ENCODE results near the gene KRT35. TPM values are rescaled to one million over a fixed set of nuclear protein-coding genes. Genes with fewer than 3 reads are reported as not detected.

The KRT35 gene
- total RNA-seq = not detected

- ChIA-PET POLR2A (no interaction called here), CTCF (no interaction called here)
Measured at GRCh38 chr17:41481036-41481435, at the start of gene KRT35. Gene KRT35 (minus strand): TSS chr17:41481151. CDS start chr17:41481097, 54 bp downstream.

DNA sequence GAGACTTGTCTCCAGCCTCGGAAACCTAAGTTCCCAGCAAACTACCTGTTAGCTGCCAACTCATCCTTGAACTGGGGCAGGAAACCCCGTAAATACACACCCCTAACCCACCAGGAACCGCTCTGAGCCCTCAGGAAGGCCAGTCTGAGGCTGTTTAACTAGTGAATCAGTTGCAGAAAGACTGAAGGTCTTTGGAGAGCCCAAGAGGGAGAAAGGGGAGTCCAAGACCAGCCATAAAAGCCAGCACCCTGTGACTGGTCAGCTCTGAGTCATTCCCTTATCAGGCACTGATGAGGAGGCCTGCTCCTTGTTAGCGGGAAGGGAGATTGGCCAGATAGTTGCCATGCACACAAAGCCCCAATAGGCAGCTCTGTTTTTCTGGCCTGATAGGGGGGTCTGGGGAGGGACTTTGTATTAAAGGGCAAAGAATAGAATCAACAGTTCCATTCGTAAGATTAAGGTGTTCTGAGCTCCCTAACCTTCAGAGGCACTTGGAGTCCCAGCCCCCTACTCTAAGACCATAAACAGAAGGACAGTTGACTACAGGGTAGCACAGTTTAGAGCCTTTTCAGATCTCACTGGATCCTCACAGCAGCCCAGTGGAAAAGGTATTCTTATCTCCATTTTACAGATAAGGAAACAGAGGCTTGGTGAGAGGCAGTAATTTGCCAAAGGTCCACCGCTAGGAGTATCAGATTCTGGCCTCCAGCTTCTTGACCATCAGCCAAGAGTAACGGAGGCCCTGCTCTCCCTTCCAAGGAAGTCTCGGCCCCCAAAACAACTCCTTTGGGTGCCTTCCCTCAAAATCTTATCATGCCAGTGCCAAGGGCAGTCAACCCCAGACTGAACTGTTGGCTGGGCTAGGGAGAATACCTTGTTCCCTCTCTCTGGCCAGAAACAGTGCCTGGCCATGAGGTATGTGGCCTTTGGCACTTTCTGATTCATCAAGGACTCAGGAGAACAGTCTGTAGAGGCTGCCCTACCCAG, 49.4 kb upstream of the KRT35 start:
- ChIA-PET POLR2A (no interaction called here), CTCF (interaction anchor here (3.9 kb wide), 1 partner anchor 18 kb away, joined by 17 read pairs; no protein-coding TSS in a partner anchor)

DNA sequence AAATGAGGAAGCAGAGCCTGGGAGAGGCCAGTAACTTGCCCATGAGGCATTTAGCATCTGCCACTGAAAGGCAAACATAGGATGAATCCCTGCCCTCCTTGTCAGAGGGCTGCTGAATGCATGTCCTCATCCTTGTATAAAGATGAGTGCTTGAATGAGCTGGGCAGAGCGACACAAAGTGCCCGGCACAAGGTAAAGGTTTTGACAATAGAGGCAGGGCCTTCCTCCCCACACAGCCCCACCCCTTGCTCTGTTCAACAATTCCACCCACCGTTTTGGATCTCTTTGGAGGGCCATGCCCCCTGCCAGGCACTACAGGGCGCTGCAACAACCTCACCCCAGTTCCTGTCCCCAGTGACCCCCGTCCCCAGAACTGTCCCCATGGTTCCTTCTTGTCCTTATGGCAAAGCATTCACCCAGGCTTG, 48.6 kb upstream of the KRT35 start:
- ChIA-PET CTCF (interaction anchor here (3.9 kb wide), 1 partner anchor 19 kb away, joined by 17 read pairs; no protein-coding TSS in a partner anchor), POLR2A (no interaction called here)

- POLR2A ChIA-PET = no interaction called here
- CTCF ChIA-PET = no interaction called here
Measured at GRCh38 chr17:41528959-41529353, 48.0 kb upstream of the KRT35 start.

GRCh38 chr17:41527063-41528023, 46.4 kb upstream of the KRT35 start:
- ChIA-PET CTCF (interaction anchor here (0.7 kb wide), 1 partner anchor 52 kb away, joined by 3 read pairs; no protein-coding TSS in a partner anchor), POLR2A (no interaction called here)

DNA sequence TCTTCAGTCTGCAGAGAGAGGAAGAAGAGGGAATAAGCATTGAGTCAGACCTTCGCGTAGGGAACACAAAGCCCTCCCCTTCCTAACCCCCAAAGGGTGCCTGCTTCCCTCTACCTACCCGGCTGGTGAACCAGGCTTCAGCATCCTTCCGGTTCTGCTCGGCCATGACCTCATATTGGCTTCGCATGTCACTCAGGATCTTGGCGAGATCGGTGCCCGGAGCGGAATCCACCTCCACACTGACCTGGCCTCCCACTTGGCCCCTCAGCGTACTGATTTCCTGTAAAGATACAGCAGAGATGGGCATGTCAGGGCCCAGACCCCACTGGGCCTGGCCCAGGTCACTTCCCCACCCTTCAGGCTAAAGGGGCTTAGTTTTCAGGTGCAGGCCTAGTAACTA, 43.3 kb upstream of the KRT35 start:
- POLR2A ChIA-PET = no interaction called here
- CTCF ChIA-PET = interaction anchor here (1.3 kb wide), 1 partner anchor 25 kb away, joined by 3 read pairs; no protein-coding TSS in a partner anchor

DNA sequence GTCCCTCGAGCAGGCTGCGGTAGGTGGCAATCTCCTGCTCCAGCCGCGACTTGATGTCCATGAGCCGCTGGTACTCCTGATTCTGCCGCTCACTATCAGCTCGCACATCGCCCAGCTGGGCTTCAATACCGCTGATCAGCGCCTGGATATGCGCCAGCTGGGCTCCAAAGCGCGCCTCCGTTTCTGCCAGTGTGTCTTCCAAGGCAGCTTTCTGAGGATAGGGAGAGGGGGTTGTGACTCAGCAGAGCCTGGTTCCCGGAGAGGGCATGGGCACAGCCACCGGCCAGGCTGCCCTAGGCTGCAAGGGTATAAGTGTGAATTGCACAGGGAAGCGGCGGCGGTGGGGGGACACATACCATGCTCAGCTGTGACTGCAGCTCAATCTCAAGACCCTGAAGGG, 42.8 kb upstream of the KRT35 start:
- CTCF ChIA-PET = interaction anchor here (1.3 kb wide), 1 partner anchor 25 kb away, joined by 3 read pairs; no protein-coding TSS in a partner anchor
- POLR2A ChIA-PET = no interaction called here

DNA sequence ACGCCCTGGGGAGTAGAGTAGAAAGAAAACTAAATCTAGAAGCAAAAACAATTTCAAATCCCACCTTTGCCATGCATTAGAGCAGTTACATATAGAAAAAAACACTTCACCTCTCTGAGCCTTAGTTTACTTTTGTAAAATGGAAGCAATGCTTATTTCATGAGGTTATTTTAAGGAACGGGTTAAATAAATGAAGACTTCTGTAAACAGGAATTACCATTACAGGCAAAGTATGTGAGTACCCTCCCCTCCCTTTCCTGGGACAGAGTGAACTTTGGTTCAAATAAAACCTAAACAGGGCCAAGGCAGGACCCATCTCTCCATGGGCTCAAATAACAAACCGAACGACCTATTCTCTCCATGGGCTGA, 42.3 kb upstream of the KRT35 start:
- CTCF ChIA-PET = no interaction called here
- POLR2A ChIA-PET = no interaction called here

DNA sequence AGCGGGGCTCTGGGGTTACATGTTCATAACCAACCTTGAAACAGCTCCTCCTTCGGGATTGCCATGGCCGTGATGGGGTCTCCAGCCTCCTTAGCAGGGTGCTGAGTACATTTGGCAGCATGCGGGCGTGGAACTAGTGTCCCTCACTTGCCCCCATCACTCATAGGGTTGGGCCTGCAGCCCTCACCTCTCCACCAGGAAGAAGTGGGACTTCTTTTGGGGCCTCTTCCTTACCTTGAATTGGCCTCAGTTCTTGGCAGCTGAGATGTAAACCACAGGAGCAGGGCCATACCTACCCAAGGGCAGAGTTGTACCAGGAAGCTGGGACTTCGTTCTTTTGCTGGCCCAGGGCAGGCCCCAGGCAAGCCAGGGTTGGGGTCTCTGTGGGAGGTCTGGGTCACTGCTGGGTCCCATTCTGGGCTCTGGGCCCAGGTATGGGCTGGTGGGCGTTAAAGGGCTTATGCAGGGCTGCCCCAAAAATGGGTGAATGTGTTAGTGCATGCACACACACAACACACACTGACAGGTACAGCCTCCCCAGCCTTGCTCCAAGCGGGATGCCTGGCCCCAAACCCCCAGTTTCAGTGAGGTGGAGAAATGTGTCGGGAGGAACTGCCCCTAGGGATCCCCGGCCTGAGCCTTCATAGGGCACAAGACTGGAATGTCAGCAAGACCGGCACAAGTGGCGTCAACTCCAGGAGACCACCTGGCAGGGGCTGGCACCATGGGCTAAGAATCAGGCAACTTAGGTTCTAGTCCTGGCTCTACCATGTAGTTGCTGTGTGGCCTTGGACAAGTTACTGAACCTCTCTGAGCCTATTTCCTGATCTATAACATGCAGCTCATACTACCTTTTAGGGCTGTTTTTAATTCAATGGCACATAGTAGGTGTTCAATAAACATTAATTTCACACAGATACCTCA, 41.6 kb upstream of the KRT35 start:
- ChIA-PET CTCF (interaction anchor here (1.3 kb wide), 1 partner anchor 27 kb away, joined by 3 read pairs; no protein-coding TSS in a partner anchor), POLR2A (no interaction called here)

DNA sequence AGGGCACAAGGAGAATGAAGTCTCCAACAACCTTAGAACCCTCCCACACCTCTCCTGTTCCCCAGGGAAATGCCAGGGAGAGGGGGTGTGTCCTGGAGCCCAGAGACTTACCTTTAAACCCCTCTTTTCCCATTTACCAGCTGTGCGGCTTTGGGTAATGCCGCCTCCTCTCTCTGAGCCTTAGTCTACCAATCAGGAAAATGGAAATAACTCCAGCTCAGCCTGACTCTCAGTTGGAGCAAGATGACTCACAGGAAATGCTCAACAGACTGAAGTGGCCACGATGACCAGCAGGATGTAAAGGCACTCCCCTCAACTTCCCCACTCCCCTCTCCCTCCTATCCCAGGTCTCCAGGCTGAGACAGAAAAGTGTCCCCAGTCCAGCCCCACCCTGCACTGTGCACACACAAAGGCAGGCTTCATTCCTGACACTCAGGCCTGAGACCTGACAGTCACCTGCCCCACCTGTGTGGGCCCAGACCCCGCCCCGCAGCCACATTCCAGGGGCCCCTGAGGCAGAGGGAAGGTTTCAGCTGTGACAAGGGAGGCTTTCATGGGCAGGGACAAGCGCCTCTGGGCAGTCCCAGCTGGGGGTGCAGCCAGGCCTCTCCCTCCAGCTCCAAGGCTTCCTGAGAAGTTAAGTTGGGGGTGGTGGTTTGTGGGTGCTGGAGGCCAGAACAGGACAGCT, 40.8 kb upstream of the KRT35 start:
- CTCF ChIA-PET = interaction anchor here (0.8 to 1.3 kb wide), 2 partner anchors 13 to 27 kb away, joined by 3 read pairs; no protein-coding TSS in a partner anchor
- POLR2A ChIA-PET = no interaction called here

DNA sequence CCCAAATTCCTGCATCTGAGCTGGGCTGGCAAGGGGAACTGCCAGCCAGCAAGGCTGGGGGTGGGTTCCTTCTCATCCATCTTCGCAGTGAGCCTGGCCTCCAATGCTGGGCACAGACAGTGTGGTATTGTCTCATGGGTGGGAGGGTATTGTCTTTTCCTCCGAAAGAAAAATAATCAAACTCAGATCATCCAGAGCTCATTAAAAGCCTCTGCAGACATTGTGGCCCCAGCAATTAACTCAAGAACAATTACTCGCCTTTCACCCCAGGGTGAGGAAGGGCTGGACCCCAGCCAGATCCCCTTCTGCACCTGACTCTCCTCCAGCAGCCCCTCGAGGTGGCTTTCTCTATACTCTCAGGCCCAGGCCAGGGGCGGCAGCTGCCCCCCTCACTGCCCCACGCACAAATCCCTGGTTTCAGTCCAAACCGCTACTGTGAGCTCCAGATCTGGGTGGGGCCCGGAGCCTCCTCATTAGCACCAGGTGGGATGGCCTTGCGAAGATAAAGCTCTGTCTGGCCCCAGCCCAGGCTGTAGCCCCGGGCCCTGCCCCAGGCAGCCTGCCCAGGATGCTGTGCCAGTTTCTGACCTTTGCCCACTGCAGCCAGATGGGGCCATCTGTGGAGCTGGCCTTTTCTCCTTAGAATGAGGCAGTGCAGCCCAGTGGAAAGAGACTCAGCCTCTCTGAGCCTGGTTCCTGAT, 40.0 kb upstream of the KRT35 start:
- POLR2A ChIA-PET = no interaction called here
- CTCF ChIA-PET = interaction anchor here (0.8 kb wide), 1 partner anchor 13 kb away, joined by 3 read pairs; no protein-coding TSS in a partner anchor

- CTCF ChIA-PET = no interaction called here
- POLR2A ChIA-PET = no interaction called here
Measured at GRCh38 chr17:41519501-41520224, 38.7 kb upstream of the KRT35 start.

DNA sequence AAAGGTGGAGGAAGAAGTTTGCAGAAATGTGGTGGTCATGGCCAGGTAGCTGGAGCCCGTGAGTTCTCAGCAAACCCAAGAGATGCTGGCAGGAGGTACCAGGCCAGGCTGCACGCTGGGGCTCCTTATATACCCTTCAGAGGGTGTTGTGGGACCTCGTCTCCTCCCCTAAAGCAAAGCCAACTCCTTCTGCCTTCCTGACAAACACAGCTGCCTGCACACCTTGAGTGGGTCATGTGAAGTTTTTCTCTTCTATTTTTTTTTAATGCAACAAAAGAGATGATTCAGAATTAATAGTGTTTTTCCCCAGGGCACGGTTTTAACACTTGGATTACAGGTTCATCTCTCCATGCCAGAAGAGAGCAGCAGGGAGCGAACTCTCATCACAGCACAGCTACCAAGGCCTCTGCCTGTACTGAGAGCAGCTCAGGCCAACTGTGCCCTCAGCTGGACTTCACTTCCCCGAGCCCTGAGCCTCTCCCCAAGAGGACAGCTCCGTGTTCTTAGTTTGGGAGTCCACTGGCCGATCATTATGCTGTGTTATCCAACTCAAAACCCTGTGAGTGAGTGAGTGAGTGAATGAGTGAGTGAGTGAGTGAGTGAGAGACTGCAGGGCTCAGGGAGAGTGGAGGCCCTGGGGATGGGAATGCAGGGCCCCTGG, 38.0 kb upstream of the KRT35 start, which contains the start of gene KRT15:
TSS of gene KRT15 (minus strand) at position 102 of the 661 bp plus-strand sequence. CDS start at position 39, 63 bp downstream.
- ChIA-PET CTCF (interaction anchor here (0.7 kb wide), 1 partner anchor 32 kb away, joined by 3 read pairs; no protein-coding TSS in a partner anchor), POLR2A (no interaction called here)

DNA sequence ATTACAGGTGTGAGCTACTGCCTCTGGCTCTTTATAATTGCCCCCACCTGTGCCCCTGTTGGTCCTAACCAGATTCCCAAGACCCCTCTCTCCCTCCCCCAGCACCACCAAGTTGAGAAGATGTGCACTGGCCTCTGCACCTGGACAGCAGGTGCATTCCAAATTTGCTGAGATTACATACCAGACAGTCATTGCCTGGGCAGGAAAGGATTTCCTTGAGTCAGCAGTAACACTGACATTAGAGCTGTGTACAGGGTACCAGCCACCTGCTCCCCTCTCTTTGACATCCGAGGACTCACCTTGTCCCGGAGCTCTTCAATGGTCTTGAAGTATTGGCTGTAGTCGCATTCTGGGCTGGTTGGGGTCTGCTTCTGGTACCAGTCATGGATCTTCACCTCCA, 37.1 kb upstream of the KRT35 start:
- ChIA-PET POLR2A (no interaction called here), CTCF (interaction anchor here (0.5 kb wide), 1 partner anchor 131 kb away, joined by 3 read pairs; no protein-coding TSS in a partner anchor)

DNA sequence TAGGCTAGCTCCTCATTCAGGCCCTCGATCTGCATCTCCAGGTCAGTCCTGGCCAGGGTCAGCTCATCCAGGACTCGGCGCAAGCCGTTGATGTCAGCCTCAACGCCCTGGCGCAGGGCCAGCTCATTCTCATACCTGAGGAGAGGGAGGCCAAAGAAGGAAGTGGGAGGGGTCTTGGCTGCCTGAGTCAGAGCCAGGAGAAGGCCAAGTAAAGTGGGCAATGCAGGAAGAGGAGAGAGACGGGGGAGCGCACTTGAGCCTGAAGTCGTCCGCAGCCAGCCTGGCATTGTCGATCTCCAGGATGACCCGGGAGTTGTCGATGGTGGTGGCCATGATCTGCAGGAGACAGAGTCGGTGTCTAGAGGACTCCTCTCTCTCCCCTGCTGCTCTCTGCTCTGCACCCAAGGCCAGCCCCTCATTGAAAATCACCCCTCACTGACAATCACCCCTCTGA, 35.9 kb upstream of the KRT35 start:
- CTCF ChIA-PET = no interaction called here
- POLR2A ChIA-PET = no interaction called here

GRCh38 chr17:41516147-41516829, 35.3 kb upstream of the KRT35 start:
- CTCF ChIA-PET = no interaction called here
- POLR2A ChIA-PET = no interaction called here

All from activated CD8-positive, alpha-beta memory T cell treated with anti-CD3 and anti-CD28 coated beads for 36 hours (primary cell).